HG02642 (cell line): ENCODE results near the gene GOLGA3.
"Not testable (repeated sequence)": the region's sequence is repeated elsewhere in the genome, so short reads cannot be mapped to it uniquely, and the experiment has no call there.

Experiments
- ATAC-seq: cut with Tn5 transposase; IDR thresholded peaks from one replicate; pipeline ENCODE4 v1.9.1; 2021; ENCODE audit warnings: mild to moderate bottlenecking; ENCODE audit not compliant: unreplicated experiment, poor library complexity

Gene GOLGA3

GRCh38 chr12:132814232-132814631 lies 14.4 kb downstream of the GOLGA3 start:
- no peak for ATAC-seq

DNA sequence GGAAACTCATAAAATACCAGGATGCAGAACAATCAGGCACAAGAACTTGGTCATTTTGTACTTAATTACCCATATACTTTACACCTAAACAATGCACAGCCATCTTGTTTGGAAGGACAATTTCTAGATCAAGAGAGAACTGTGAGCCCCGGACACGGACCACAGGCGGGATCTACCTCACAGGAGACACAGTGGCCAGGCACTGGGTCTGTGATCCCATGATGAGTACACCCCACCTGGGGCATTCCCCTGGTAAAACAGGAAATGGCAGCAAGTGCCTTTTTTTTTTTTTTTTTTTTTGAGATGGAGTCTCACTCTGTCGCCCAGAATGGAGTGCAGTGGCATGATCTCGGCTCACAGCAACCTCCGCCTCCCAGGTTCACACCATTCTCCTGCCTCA lies 15.2 kb downstream of the GOLGA3 start:
- no peak for ATAC-seq

DNA sequence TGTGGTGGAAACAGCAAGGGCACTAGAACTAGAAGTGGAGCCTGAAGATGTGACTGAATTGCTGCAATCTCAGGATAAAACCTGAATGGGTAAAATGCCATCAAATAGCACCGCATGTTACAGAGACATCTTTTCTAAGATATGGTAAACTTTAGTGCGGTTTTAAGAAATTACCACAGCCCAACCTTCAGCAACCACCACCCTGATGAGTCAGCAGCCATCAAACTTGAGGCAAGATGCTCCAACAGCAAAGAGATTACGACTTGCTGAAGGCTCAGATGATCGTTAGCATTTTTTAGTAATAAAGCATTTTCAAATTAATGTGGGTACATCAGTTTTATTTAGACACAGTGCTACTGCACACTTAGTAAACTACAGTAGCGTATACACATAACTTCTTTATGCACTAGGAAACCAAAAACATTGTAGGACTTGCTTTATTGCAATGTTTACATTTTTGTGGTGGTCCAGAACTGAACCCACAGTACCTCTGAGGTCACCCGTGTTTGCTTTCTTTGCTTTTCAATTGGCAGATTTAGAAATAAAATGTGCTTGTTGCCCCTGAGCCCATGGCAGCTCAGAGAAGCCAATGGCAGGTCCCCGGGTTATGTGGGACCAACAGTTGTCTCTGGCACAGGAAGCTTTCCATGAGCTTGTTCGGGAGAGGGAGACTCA lies 15.9 kb downstream of the GOLGA3 start:
- no peak for ATAC-seq

DNA sequence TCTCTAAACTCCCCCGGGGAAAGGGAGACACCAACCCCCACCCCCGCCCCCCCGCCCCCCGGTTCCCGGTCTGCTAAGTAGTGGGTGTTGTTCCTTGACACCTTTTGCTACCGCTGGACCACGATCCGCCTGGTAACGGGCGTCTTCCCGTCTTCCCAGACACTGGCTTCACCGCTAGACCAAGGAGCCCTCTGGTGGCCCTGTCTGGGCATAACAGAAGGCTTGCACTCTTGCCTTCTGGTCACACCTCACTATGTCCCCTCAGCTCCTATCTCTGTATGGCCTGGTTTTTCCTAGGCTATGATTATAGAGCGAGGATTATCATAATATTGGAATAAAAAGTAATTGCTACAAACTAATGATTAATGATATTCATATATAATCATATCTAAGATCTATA lies 19.3 kb downstream of the GOLGA3 start:
- not testable (repeated sequence) for ATAC-seq

DNA sequence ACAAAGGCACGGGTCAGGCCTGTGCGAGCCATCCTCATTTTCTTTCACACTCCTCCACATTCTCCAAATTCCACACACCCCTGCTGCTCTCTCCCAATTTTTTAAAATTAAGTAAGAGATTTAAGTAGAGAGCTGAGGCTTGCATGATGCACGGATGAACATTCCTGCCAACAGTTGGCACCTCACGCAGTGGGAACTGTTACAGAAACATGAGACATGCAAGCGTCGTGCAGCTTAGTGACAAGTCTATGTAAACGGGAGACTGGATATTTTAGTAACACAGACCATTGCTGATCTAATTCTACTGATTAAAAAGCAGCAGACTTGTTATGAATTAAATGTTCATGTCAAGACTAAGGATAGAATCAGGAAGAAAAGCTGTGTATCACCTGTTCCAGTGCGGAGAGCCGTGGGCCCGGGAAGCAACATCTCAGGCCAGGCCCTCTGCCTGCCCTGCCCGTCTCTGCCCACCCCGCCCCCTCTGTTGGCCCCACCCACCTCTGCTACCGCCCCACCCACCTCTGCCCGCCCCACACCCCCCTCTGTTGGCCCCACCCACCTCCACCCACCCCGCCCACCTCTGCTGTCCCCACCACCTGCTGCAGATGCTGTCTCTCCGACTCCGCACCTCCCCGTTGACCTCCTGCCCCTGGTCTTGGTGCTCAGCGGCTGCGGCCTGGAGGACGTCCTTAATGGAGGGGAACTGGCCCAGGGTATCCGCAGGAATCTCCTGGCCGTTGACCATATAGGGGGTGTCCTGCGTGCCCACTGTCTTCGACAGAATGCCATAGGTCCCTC lies 21.2 kb downstream of the GOLGA3 start:
- ATAC-seq, result no peak

- no peak for ATAC-seq
Measured at GRCh38 chr12:132806857-132807256, 21.8 kb downstream of the GOLGA3 start.

DNA sequence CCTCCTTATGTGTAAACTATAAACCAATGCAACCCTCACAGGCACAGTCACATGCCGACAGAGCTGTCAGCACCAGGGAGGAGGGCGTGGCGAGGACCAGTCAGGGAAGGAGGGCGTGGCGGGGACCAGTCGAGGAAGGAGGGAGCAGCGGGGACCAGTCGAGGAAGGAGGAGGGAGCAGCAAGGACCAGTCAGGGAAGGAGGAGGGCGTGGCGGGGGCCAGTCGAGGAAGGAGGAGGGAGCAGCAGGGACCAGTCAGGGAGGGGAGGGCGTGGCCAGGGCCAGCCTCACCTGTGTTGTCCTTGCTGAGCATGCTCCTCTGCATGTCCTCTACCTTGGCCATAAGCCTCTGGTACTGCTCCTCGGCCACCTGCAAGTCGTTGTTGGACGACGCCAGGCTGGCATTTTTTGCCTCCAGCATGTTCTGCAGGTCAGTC lies 24.2 kb downstream of the GOLGA3 start:
- ATAC-seq, result no peak

- no peak for ATAC-seq
Measured at GRCh38 chr12:132803888-132804287, 24.8 kb downstream of the GOLGA3 start.

DNA sequence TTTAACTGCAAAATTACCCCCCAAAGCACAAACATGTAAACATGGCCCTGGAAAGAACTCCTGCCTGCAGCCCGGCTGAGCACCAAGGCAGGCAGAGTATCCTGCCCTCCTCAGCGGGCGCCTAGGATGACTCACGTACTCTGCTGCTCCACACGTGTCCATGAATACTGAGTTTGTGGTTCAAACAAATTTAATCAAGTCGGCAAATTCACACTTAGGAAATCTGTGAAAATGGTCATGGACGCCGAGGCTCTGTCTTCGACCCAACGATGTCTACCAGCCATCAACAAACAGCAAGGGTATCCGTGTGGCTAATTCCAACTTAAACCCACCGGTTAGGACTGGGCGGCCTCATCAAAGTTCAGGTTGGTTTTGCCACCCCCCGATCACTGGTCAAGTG lies 25.5 kb downstream of the GOLGA3 start:
- no peak for ATAC-seq

DNA sequence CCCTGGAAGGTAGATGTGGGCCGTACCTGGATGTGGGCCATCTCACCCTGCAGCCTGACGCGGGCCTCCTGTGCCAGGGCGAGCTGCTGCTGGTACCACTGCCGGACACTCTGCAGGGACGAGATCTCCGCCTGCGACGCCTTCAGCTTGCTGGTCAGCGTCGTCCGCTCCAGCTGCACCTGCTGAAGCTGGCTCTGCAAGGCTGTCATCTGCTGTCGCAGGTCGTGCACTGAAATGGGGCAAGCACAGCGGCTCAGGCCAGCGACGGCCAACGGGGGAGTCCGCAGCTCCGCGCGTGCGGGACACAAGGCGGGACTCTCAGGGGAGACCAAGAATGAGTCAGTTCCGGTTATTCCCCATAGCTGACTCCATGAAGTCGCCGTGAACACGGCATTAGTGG lies 26.9 kb downstream of the GOLGA3 start:
- no peak for ATAC-seq

DNA sequence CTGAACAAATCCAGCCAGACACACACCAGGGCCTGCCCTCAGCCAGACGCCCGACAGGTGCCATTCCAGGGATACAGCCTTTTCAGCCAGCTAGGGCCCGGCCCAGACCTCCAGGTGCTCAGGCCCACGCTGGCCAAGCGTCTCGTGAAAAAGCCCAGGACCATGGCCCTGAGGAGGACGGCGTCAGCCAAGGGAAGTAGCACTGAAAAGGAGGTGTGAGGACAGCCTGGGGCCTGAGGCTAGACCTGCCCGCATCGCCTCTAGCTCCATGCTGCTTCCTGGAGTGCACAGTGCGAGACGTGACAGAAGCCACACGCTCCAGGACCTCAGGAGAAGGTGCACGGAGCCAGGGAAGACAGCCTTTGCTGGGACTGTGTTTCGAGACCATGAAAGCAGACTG lies 29.8 kb downstream of the GOLGA3 start:
- ATAC-seq, result no peak

GRCh38 chr12:132797820-132798570 lies 30.7 kb downstream of the GOLGA3 start:
- ATAC-seq, result no peak

- no peak for ATAC-seq
Measured at GRCh38 chr12:132795847-132796246, 32.8 kb downstream of the GOLGA3 start.

DNA sequence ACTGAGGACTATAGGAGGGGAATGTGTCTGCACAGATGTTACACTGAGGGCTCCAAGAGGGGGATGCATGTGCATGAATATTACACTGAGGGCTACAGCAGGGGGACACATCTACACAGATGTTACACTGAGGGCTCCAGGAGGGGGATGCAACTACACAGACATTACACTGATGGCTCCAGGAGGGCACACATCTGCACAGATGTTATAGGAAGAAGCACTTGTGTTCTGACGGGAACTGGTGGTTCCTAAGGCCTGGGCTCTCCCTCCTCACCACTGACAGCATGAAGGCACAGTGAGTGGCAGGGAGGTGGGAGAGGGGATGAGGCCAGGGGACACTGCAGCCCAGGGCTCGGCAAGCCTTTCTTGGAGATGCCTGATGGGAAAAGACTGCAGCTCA lies 36.7 kb downstream of the GOLGA3 start:
- not testable (repeated sequence) for ATAC-seq

GRCh38 chr12:132789099-132789471 lies 39.6 kb downstream of the GOLGA3 start:
- no peak for ATAC-seq

GRCh38 chr12:132788375-132789098 lies 40.1 kb downstream of the GOLGA3 start:
- ATAC-seq, result no peak

GRCh38 chr12:132787877-132788276 lies 40.8 kb downstream of the GOLGA3 start:
- no peak for ATAC-seq

DNA sequence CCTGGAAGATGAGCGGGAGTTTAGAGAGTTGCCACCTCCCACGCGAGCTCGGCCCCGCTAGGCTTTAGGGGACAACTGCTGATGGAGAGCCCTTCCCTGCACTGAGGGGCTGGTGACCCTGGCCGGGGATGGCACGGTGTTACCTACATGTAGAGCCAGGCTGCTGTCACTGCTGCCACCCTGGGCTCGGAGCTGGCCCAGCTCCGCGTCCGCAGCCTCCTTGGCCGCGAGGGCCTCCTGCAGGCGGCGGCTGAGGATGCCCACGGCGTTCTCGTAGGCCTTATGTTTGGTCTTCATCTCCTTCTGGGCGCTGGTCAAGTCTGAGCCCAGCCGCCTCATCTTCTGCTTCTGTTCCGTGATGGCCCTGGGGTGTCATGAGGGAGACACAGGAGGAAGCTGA lies 42.5 kb downstream of the GOLGA3 start:
- no peak for ATAC-seq

- no peak for ATAC-seq
Measured at GRCh38 chr12:132784580-132784979, 44.1 kb downstream of the GOLGA3 start.

GRCh38 chr12:132783917-132784531 lies 44.6 kb downstream of the GOLGA3 start:
- ATAC-seq, result no peak
